ENCODE measurements around the gene GAS2.

GRCh38 chr11:22786475-22786874 lies 120.1 kb downstream of the GAS2 start:
- TF ChIP-seq CTCF (IDR thresholded peaks at IDR 0.05) = no peak
- no peak for TF ChIP-seq POLR2A (IDR thresholded peaks at IDR 0.05)

All from body of pancreas (tissue), 4 donors.